ENCODE results near the gene MT1E. TPM values are rescaled to one million over a fixed set of nuclear protein-coding genes. Genes with fewer than 3 reads are reported as not detected.
"Not testable (repeated sequence)": the region's sequence is repeated elsewhere in the genome, so short reads cannot be mapped to it uniquely, and the experiment has no call there.

The MT1E gene
- 1,000 to 10,000 TPM in 1 of 4 donors, 100 to 1,000 TPM in 1, 10 to 100 TPM in 2; 53.9 to 2,225 (median 195) TPM for total RNA-seq

- DNase-seq, result peak in 2 of 3 donors; percentile 73 to 92
- peak; percentile 43 to 70 for TF ChIP-seq POLR2A (IDR thresholded peaks at IDR 0.05)
- TF ChIP-seq CTCF (IDR thresholded peaks at IDR 0.05), result peak in 1 of 6 experiments; percentile 4
- Histone ChIP-seq H3K9me3 (no peaks in the 10 kb centered on the region), H3K36me3 (peaks cover 0 to 4% (median 0%) of the 10 kb centered on the region in 3 donors), H3K27ac (peak within 1 kb of the TSS; percentile 63 to 94 (median 75)), H3K27me3 (no peaks in the 10 kb centered on the region), H3K4me3 (peak within 1 kb of the TSS; percentile 35 to 71 (median 52)), H3K4me1 (peaks cover 0 to 8% (median 0%) of the 10 kb centered on the region in 4 donors)
Measured at GRCh38 chr16:56625140-56625942, at the start of gene MT1E. Gene MT1E (plus strand): TSS chr16:56625781. CDS start chr16:56625852, 71 bp downstream.

GRCh38 chr16:56576585-56577299 is 48.8 kb upstream of the MT1E start:
- Histone ChIP-seq H3K27me3 (no peaks in the 10 kb centered on the region), H3K4me3 (no peak overlapping the region), H3K9me3 (no peaks in the 10 kb centered on the region), H3K27ac (no peak overlapping the region), H3K4me1 (no peaks in the 10 kb centered on the region), H3K36me3 (no peaks in the 10 kb centered on the region)
- TF ChIP-seq POLR2A (IDR thresholded peaks at IDR 0.05) (no peak), CTCF (IDR thresholded peaks at IDR 0.05) (peak; percentile 46 to 94 (median 87))
- peak; percentile 66 to 90 (median 89) for DNase-seq

GRCh38 chr16:56577300-56577625 is 48.3 kb upstream of the MT1E start:
- Histone ChIP-seq H3K4me3 (no peak overlapping the region), H3K27ac (no peak overlapping the region), H3K36me3 (no peaks in the 10 kb centered on the region), H3K4me1 (no peaks in the 10 kb centered on the region), H3K27me3 (no peaks in the 10 kb centered on the region), H3K9me3 (no peaks in the 10 kb centered on the region)
- TF ChIP-seq CTCF (IDR thresholded peaks at IDR 0.05) (no peak), POLR2A (IDR thresholded peaks at IDR 0.05) (no peak)
- DNase-seq, result no peak

GRCh38 chr16:56580391-56581048 is 45.1 kb upstream of the MT1E start:
- no peak for TF ChIP-seq CTCF (IDR thresholded peaks at IDR 0.05)
- no peak for TF ChIP-seq POLR2A (IDR thresholded peaks at IDR 0.05)

GRCh38 chr16:56582911-56583310 is 42.7 kb upstream of the MT1E start:
- H3K27ac ChIP-seq, H3K4me3 ChIP-seq, H3K36me3 ChIP-seq, H3K4me1 ChIP-seq, H3K9me3 ChIP-seq, H3K27me3 ChIP-seq, DNase-seq: not testable (repeated sequence)

More at GRCh38 chr16:56580391-56581048, 45.1 kb upstream of the MT1E start:
- no peaks in the 10 kb centered on the region for H3K36me3 ChIP-seq
- H3K4me3 ChIP-seq, result no peak overlapping the region
- no peaks in the 10 kb centered on the region for H3K4me1 ChIP-seq
- peak in 1 of 3 donors; percentile 8 for DNase-seq
- H3K9me3 ChIP-seq, result no peaks in the 10 kb centered on the region
- no peaks in the 10 kb centered on the region for H3K27me3 ChIP-seq
- H3K27ac ChIP-seq, result no peak overlapping the region

All from Peyer's patch (tissue), 4 donors.